ENCODE results near the gene GLRB. TPM values are rescaled to one million over a fixed set of nuclear protein-coding genes. Genes with fewer than 3 reads are reported as not detected.
"Not testable (repeated sequence)": the region's sequence is repeated elsewhere in the genome, so short reads cannot be mapped to it uniquely, and the experiment has no call there.

GLRB gene
- 0.95 TPM for polyA plus RNA-seq (2013, experiment 1 of 2)
- 1.3 TPM for polyA plus RNA-seq (2013, experiment 2 of 2)

GRCh38 chr4:157075811-157076577, at the start of gene GLRB:
TSS of gene GLRB (plus strand) at chr4:157076150. CDS start at chr4:157078025, 1,875 bp downstream.
- H3K9ac ChIP-seq (ENCODE audit: low read depth, low read length), result peak within 1 kb of the TSS; percentile 49
- H3K9me3 ChIP-seq (ENCODE audit: insufficient read depth, low read depth, low read length), result no peaks in the 10 kb centered on the region
- no peaks in the 10 kb centered on the region for H3K36me3 ChIP-seq (ENCODE audit: insufficient read depth, low read length)
- WGBS, result under 1% methylated on average over 82 of the region's 84 CpGs
- peaks cover 14% of the 10 kb centered on the region; the same call in 1 of the 2 replicates for H3K4me1 ChIP-seq (ENCODE audit: insufficient read depth, low read length)
- H3K4me3 ChIP-seq (ENCODE audit: low read length), result peak within 1 kb of the TSS; percentile 63
- no peak within 1 kb of the TSS for H3K27ac ChIP-seq (ENCODE audit: low read depth, low read length)
- peaks cover 38% of the 10 kb centered on the region for H3K27me3 ChIP-seq (ENCODE audit: insufficient read depth, low read length)

- no peak overlapping the region for H3K9ac ChIP-seq (ENCODE audit: low read depth, low read length)
- H3K9me3 ChIP-seq (ENCODE audit: insufficient read depth, low read depth, low read length), result no peaks in the 10 kb centered on the region
- no peaks in the 10 kb centered on the region for H3K4me1 ChIP-seq (ENCODE audit: insufficient read depth, low read length)
- H3K27me3 ChIP-seq (ENCODE audit: insufficient read depth, low read length), result no peaks in the 10 kb centered on the region
- H3K36me3 ChIP-seq (ENCODE audit: insufficient read depth, low read length), result no peaks in the 10 kb centered on the region
- H3K4me3 ChIP-seq (ENCODE audit: low read length), result no peak overlapping the region
- H3K27ac ChIP-seq (ENCODE audit: low read depth, low read length), result no peak overlapping the region
Observed at GRCh38 chr4:157035471-157035870, 40.5 kb upstream of the GLRB start.

GRCh38 chr4:157040405-157040804, 35.5 kb upstream of the GLRB start:
- Histone ChIP-seq H3K4me1 (ENCODE audit: insufficient read depth, low read length) (0 out of 2 replicates have a peak, but pooled peaks cover 5% of the 10 kb centered on the region), H3K27ac (ENCODE audit: low read depth, low read length) (no peak overlapping the region), H3K36me3 (ENCODE audit: insufficient read depth, low read length) (no peaks in the 10 kb centered on the region), H3K9ac (ENCODE audit: low read depth, low read length) (no peak overlapping the region), H3K4me3 (ENCODE audit: low read length) (no peak overlapping the region), H3K27me3 (ENCODE audit: insufficient read depth, low read length) (no peaks in the 10 kb centered on the region), H3K9me3 (ENCODE audit: insufficient read depth, low read depth, low read length) (no peaks in the 10 kb centered on the region)

- H3K9me3 ChIP-seq (ENCODE audit: insufficient read depth, low read depth, low read length), result no peaks in the 10 kb centered on the region
- H3K27ac ChIP-seq (ENCODE audit: low read depth, low read length), result no peak overlapping the region
- H3K4me1 ChIP-seq (ENCODE audit: insufficient read depth, low read length), result 0 out of 2 replicates have a peak, but pooled peaks cover 5% of the 10 kb centered on the region
- no peak overlapping the region for H3K4me3 ChIP-seq (ENCODE audit: low read length)
- WGBS, result 39% methylated on average over 1 of the region's 2 CpGs
- H3K9ac ChIP-seq (ENCODE audit: low read depth, low read length), result no peak overlapping the region
- H3K36me3 ChIP-seq (ENCODE audit: insufficient read depth, low read length), result no peaks in the 10 kb centered on the region
- H3K27me3 ChIP-seq (ENCODE audit: insufficient read depth, low read length), result no peaks in the 10 kb centered on the region
Observed at GRCh38 chr4:157043131-157043530, 32.8 kb upstream of the GLRB start.

- Histone ChIP-seq H3K4me3 (ENCODE audit: low read length) (no peak overlapping the region), H3K36me3 (ENCODE audit: insufficient read depth, low read length) (no peaks in the 10 kb centered on the region), H3K27me3 (ENCODE audit: insufficient read depth, low read length) (no peaks in the 10 kb centered on the region), H3K4me1 (ENCODE audit: insufficient read depth, low read length) (0 out of 2 replicates have a peak, but pooled peaks cover 5% of the 10 kb centered on the region), H3K27ac (ENCODE audit: low read depth, low read length) (no peak overlapping the region), H3K9ac (ENCODE audit: low read depth, low read length) (no peak overlapping the region), H3K9me3 (ENCODE audit: insufficient read depth, low read depth, low read length) (no peaks in the 10 kb centered on the region)
- 55% methylated on average over 1 of the region's 2 CpGs for WGBS
Observed at GRCh38 chr4:157045507-157046127, 30.3 kb upstream of the GLRB start.

- Histone ChIP-seq H3K9me3 (ENCODE audit: insufficient read depth, low read depth, low read length) (no peaks in the 10 kb centered on the region), H3K4me1 (ENCODE audit: insufficient read depth, low read length) (no peaks in the 10 kb centered on the region), H3K27me3 (ENCODE audit: insufficient read depth, low read length) (no peaks in the 10 kb centered on the region), H3K27ac (ENCODE audit: low read depth, low read length) (no peak overlapping the region), H3K4me3 (ENCODE audit: low read length) (no peak overlapping the region), H3K9ac (ENCODE audit: low read depth, low read length) (no peak overlapping the region), H3K36me3 (ENCODE audit: insufficient read depth, low read length) (no peaks in the 10 kb centered on the region)
- WGBS, result 88% methylated on average over 2 of the region's 2 CpGs
Observed at GRCh38 chr4:157048248-157048647, 27.7 kb upstream of the GLRB start.

- H3K9ac ChIP-seq (ENCODE audit: low read depth, low read length), result no peak overlapping the region
- H3K27ac ChIP-seq (ENCODE audit: low read depth, low read length), result no peak overlapping the region
- no peaks in the 10 kb centered on the region for H3K9me3 ChIP-seq (ENCODE audit: insufficient read depth, low read depth, low read length)
- no peaks in the 10 kb centered on the region for H3K27me3 ChIP-seq (ENCODE audit: insufficient read depth, low read length)
- no peak overlapping the region for H3K4me3 ChIP-seq (ENCODE audit: low read length)
- no peaks in the 10 kb centered on the region for H3K36me3 ChIP-seq (ENCODE audit: insufficient read depth, low read length)
- 94% methylated on average over 4 of the region's 4 CpGs for WGBS
- no peaks in the 10 kb centered on the region for H3K4me1 ChIP-seq (ENCODE audit: insufficient read depth, low read length)
Observed at GRCh38 chr4:157050561-157050960, 25.4 kb upstream of the GLRB start.

GRCh38 chr4:157052429-157053040, 23.4 kb upstream of the GLRB start:
- Histone ChIP-seq H3K9me3 (ENCODE audit: insufficient read depth, low read depth, low read length) (no peaks in the 10 kb centered on the region), H3K4me1 (ENCODE audit: insufficient read depth, low read length) (peaks cover 9% of the 10 kb centered on the region; the same call in 1 of the 2 replicates), H3K9ac (ENCODE audit: low read depth, low read length) (no peak overlapping the region), H3K36me3 (ENCODE audit: insufficient read depth, low read length) (no peaks in the 10 kb centered on the region), H3K27ac (ENCODE audit: low read depth, low read length) (no peak overlapping the region), H3K4me3 (ENCODE audit: low read length) (no peak overlapping the region), H3K27me3 (ENCODE audit: insufficient read depth, low read length) (no peaks in the 10 kb centered on the region)
- WGBS, result 89% methylated on average over 11 of the region's 11 CpGs

GRCh38 chr4:157057218-157057617, 18.7 kb upstream of the GLRB start:
- no peaks in the 10 kb centered on the region for H3K27me3 ChIP-seq (ENCODE audit: insufficient read depth, low read length)
- no peak overlapping the region for H3K9ac ChIP-seq (ENCODE audit: low read depth, low read length)
- peaks cover 17% of the 10 kb centered on the region for H3K4me1 ChIP-seq (ENCODE audit: insufficient read depth, low read length)
- peak overlapping the region; percentile 47; the same call in 1 of the 2 replicates for H3K27ac ChIP-seq (ENCODE audit: low read depth, low read length)
- 13% methylated on average over 1 of the region's 1 CpG for WGBS
- H3K9me3 ChIP-seq (ENCODE audit: insufficient read depth, low read depth, low read length), result no peaks in the 10 kb centered on the region
- no peaks in the 10 kb centered on the region for H3K36me3 ChIP-seq (ENCODE audit: insufficient read depth, low read length)
- H3K4me3 ChIP-seq (ENCODE audit: low read length), result no peak overlapping the region

- not testable (repeated sequence) for H3K9ac ChIP-seq (ENCODE audit: low read depth, low read length); H3K36me3 ChIP-seq (ENCODE audit: insufficient read depth, low read length); H3K9me3 ChIP-seq (ENCODE audit: insufficient read depth, low read depth, low read length); H3K27me3 ChIP-seq (ENCODE audit: insufficient read depth, low read length); H3K4me3 ChIP-seq (ENCODE audit: low read length)
- Histone ChIP-seq H3K27ac (ENCODE audit: low read depth, low read length) (peak overlapping the region; percentile 0; the same call in 1 of the 2 replicates), H3K4me1 (ENCODE audit: insufficient read depth, low read length) (peaks cover 17% of the 10 kb centered on the region)
- WGBS, result 93% methylated on average over 4 of the region's 5 CpGs
Observed at GRCh38 chr4:157058899-157059298, 17.1 kb upstream of the GLRB start.

- H3K4me1 ChIP-seq (ENCODE audit: insufficient read depth, low read length), result peaks cover 12% of the 10 kb centered on the region; the same call in 1 of the 2 replicates
Observed at GRCh38 chr4:157072002-157072401, 3.9 kb upstream of the GLRB start.

More at GRCh38 chr4:157072002-157072401, 3.9 kb upstream of the GLRB start:
- no peaks in the 10 kb centered on the region for H3K9me3 ChIP-seq (ENCODE audit: insufficient read depth, low read depth, low read length)
- H3K4me3 ChIP-seq (ENCODE audit: low read length), result no peak overlapping the region
- no peak overlapping the region for H3K9ac ChIP-seq (ENCODE audit: low read depth, low read length)
- peaks cover 26% of the 10 kb centered on the region for H3K27me3 ChIP-seq (ENCODE audit: insufficient read depth, low read length)
- H3K36me3 ChIP-seq (ENCODE audit: insufficient read depth, low read length), result no peaks in the 10 kb centered on the region
- no peak overlapping the region for H3K27ac ChIP-seq (ENCODE audit: low read depth, low read length)

All from HUES64 (cell line).